GM21447 (cell line): ENCODE data around the gene DOCK8.
A peak's percentile ranks its signal among the peaks of the same experiment; 100 is the strongest.

Source experiments
- ATAC-seq: cut with Tn5 transposase; IDR thresholded peaks from one replicate; pipeline ENCODE4 v1.9.1; 2021; ENCODE audit not compliant: unreplicated experiment

Gene DOCK8

GRCh38 chr9:453832-454231 lies 239.2 kb downstream of the DOCK8 start:
- ATAC-seq: no peak

GRCh38 chr9:456365-456764 lies 241.7 kb downstream of the DOCK8 start:
- no peak for ATAC-seq

- ATAC-seq: no peak
These were observed 243.9 kb downstream of the DOCK8 start for GRCh38 chr9:458590-458989.

- ATAC-seq: no peak
These were observed 245.1 kb downstream of the DOCK8 start for GRCh38 chr9:459491-460444.

GRCh38 chr9:462121-462520 lies 247.5 kb downstream of the DOCK8 start:
- no peak for ATAC-seq

GRCh38 chr9:462606-463005 lies 247.9 kb downstream of the DOCK8 start:
- ATAC-seq: no peak

GRCh38 chr9:463455-464171 lies 248.9 kb downstream of the DOCK8 start:
- no peak for ATAC-seq

GRCh38 chr9:466747-467146 lies 252.1 kb downstream of the DOCK8 start:
- ATAC-seq: no peak

GRCh38 chr9:468766-469426 lies 254.2 kb downstream of the DOCK8 start:
- no peak for ATAC-seq

GRCh38 chr9:469672-470551 lies 255.2 kb downstream of the DOCK8 start:
- peak; percentile 89 for ATAC-seq

GRCh38 chr9:470552-471194 lies 256.0 kb downstream of the DOCK8 start:
- ATAC-seq: no peak

- ATAC-seq: no peak
These were observed 256.7 kb downstream of the DOCK8 start for GRCh38 chr9:471320-471719.

GRCh38 chr9:472479-473075 lies 257.9 kb downstream of the DOCK8 start:
- ATAC-seq: no peak

GRCh38 chr9:477193-477592 lies 262.5 kb downstream of the DOCK8 start:
- ATAC-seq: no peak

- ATAC-seq: no peak
These were observed 264.8 kb downstream of the DOCK8 start for GRCh38 chr9:479304-479970.

- ATAC-seq: no peak
These were observed 265.3 kb downstream of the DOCK8 start for GRCh38 chr9:479971-480350.

- no peak for ATAC-seq
These were observed 268.1 kb downstream of the DOCK8 start for GRCh38 chr9:482739-483138.

GRCh38 chr9:486156-486555 lies 271.5 kb downstream of the DOCK8 start:
- no peak for ATAC-seq

- ATAC-seq: no peak
These were observed 272.8 kb downstream of the DOCK8 start for GRCh38 chr9:487429-487828.
